HG02938 (cell line): ENCODE data around the gene LIPG.
"Not testable (repeated sequence)": the region's sequence is repeated elsewhere in the genome, so short reads cannot be mapped to it uniquely, and the experiment has no call there.

Experiments used
- ATAC-seq: cut with Tn5 transposase; IDR thresholded peaks from one replicate; pipeline ENCODE4 v1.9.1; 2021; ENCODE audit warnings: mild to moderate bottlenecking, moderate library complexity; ENCODE audit not compliant: unreplicated experiment

The LIPG gene

DNA sequence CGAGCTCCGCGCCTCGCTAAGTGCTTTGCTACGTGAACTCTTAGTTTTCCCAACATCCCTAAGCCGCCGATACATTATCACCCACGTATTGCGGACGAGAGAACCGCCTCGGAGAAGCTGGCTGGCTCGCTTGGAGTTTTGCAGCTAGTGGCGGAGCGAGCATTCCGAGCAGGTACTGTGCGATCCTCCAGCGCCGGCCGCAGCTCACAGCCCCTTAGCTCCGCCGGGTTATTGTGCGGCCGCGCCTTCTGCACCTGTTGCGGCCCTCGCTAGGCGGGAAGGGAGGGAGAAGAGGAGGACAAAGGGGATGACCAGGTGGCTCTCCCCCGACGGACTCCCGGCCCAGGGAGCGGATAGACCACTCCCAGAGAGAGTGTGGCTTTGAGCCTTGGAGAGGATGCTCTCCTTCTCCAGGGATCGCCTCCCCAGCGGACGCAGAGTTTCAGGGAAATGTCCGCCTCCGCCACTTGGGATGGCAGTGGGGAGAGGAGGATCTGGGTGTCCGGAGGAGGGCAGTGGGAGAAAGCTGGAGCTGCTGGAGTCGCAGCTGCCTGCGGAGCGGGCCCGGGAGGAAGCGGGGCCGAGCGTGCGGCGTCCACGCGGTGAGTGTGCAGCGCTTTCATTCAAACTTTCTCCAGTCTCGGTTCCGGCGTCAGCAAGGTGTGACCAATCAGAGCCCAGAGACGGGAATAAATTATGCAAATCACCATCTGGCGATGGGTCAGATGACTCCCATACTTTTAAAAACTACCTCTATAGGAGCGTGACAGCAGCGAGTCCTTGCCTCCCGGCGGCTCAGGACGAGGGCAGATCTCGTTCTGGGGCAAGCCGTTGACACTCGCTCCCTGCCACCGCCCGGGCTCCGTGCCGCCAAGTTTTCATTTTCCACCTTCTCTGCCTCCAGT lies at the start of gene LIPG:
Gene LIPG, plus strand, starts transcription at position 769 of the 905 bp plus-strand sequence. CDS start 252 bp downstream, outside the sequence.
- peak; percentile 92 for ATAC-seq

DNA sequence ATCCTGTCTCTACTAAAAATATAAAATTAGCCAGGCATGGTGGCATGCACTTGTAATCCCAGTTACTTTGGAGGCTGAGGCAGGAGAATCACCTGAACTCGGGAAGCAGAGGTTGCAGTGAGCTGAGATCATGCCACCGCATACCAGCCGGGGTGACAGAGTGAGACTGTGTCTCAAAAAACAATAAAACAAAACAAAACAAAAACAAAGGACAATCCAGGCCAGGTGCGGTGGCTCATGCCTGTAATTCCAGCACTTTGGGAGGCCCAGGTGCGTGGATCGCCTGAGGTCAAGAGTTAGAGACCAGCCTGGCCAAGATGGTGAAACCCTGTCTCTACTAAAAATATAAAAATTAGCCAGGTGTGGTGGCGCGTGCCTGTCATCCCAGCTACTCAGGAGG lies 49.0 kb upstream of the LIPG start:
- not testable (repeated sequence) for ATAC-seq

DNA sequence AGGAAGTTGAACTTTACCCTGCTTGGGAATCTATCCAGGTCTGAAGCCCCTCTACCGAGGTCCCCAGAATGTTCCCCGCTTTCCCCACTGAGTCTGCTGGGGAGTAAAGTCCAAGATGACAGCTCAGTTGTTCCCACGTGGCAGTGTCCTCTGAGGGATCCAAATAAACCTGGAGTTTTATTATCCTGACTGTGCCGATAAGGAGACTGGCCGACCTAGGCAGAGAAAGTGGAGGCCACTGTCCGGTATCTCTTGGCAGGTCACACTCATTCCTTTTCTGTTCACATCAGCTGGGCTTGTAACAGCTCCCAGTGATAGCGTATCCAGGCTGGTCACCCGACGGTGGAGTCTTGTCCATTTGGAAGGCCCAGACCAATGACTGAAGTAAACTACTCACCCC lies 47.3 kb upstream of the LIPG start:
- ATAC-seq = no peak

DNA sequence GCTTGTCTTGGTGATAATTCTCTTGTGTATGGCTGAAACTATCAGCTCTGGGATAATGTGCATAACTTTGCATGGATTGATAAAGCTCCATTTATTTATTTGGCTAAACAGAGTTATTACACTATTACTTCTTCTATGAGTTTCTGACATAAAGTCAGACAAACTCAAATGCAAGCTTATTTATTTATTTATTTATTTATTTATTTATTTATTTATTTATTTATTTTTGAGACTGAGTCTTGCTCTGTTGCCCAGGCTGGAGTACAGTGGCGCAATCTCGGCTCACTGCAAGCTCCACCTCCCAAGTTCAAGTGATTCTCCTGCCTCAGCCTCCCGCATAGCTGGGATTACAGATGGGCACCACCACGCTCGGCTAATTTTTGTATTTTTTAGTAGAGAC lies 46.9 kb upstream of the LIPG start:
- not testable (repeated sequence) for ATAC-seq

DNA sequence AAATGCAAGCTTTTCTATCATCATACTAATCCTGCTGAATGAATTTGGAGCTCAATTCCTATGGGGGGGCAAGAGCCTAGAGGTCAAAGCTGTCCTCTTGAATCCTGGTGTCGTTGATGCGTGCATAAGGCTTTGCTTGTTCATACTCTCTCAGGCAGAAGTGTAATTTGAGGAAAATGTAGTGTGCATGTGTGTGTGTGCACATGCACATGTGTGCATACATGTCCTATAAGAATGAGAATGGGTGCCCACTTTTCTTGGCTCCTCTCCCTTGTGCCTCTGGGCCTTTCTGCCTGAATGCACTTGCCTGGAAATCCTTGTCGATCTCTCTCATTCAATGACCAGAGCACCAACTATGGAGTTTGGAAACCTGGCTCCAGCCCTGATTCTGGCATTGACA lies 46.3 kb upstream of the LIPG start:
- ATAC-seq = no peak

DNA sequence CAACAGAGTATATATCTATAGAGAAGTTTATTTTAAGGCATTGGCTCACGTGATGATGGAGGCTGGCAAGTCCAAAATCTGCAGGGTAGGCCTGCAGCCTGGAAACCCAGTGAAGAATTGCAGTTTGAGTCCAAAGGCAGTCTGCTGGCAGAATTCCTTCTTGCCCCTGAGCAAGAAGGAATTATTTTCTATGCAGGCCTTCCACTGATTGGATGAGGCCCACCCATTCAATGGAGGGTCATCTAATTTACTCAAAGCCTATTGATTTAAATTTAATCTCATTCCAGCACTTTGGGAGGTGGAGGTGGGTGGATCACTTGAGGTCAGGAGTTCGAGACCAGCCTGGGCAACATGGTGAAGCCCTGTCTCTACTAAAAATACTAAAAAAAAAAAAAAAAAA lies 44.4 kb upstream of the LIPG start:
- ATAC-seq = no peak

DNA sequence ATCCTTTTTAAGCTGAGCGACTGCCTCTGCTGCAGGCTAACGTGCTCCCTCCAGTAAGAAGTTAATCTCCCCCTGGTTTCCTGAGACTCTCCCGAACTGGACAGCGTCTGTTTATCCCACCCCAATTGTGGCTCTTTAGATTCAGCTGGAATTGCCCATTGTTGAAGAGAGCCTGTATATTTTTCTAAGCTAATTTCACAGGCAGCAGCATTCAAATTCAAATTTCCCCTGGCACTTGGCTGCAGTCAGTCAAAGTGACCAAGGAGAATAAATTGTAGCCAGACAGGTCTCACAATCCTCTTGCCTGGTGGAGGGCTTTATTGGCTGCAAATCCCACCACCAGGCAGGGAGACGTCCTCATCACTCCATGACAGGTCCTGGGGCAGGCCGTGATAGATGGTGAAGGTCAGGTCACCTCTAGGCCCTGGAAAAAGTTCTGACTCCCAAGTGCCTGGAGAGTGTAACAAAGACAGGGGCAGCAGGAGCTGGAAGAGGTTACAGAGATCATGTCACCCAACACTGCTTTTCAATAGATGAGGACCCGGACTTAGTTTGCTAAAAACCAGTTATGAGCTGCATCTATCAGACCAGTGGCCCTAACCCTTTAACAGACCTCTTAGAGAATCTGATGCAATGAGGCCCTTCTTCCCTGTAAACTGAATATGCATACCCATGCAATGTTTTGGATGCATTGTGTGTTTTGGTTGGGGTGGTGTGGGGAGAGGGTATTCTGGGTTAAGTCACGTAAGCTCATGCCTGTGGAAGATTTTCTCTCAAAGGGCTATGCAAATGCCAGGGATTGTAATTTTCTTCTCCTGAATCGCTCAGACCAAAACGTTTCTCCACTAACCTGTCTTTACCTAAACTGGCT lies 42.5 kb upstream of the LIPG start:
- ATAC-seq = no peak

DNA sequence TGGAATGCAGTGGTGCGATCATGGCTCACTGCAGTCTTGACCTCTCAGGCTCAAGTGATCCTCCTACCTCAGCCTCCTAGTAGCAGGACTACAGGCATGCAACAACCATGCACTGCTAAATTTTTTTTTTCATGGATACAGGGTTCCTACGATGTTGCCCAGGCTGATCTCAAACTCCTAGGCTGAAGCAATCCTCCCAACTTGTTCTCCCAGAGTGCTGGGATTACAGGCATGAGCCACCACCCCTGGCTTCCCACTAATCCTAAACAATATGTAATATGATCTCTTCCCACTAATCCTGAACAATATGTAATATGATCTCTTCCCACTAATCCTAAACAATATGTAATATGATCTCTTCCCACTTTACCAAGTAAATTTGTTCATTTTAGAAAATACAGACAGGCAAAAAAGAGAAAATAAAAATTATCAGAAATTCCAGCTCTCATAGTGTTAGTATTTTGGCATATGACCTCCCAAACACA lies 41.2 kb upstream of the LIPG start:
- ATAC-seq = no peak

DNA sequence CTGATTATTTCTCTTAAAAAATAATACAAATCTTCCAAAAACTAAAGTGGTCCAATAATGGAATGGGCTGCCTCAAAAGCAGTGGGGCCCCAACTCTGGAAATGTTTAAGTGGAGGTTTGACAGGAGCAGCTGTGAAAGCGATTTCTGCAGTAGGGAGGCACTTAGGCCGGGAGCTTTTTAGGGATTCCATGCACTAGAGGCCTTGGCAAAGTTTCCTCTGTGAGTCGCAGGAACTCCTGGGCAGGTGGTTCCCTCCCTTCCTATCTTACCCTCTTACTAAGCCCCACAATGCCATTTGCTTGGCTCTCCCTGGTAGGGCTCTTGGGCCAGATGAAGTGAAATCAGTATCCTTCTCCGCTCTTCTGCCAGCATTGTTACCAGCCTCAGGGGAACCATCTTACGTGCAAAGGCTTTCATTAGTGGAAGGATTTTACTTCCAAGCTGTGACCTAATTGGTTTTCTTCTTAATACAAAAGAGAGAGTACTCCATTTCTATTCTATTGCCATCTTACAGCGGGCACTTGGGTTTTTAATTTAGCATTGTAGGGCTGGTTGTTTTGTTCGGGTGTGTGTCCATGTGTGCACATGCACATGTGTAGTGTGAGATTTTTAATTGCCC lies 40.5 kb upstream of the LIPG start:
- no peak for ATAC-seq

DNA sequence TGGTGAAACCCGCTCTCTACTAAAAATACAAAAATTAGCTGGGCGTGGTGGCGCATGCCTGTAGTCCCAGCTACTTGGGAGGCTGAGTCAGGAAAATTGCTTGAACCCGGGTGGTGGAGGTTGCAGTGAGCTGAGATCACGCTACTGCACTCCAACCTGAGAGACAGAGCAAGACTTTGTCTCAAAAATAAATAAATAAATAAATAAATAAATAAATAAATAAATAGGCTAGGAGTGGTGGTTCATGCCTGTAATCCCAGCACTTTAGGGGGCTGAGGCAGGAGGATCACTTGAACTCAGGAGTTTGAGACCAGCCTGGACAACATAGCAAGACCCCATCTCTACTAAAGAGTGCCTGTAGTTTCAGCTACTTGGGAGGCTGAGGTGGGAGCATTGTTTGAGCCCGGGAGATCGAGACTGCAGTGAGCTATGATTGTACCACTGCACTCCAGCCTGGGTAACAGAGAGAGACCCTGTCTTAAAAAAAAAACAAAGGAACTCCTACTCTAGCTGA lies 38.2 kb upstream of the LIPG start:
- ATAC-seq = not testable (repeated sequence)

DNA sequence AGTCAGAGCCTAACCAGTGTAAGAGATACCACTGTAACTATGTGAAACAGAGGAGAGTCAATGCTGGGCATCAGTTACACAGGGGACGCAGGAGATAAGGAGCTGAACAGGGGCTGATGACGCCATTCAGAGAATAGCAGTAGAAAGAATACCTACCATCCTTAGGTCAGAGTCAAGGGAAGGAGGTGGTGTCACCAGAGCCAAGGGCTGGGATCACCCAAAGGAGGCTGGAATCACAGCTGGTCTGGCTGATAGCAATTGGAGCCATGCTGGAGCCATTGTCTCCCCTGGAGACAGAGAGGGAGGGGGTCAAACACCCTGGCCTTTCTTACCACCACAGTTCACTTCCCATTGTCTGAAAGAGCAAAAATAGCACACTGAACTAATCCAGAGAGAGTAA lies 37.5 kb upstream of the LIPG start:
- no peak for ATAC-seq

DNA sequence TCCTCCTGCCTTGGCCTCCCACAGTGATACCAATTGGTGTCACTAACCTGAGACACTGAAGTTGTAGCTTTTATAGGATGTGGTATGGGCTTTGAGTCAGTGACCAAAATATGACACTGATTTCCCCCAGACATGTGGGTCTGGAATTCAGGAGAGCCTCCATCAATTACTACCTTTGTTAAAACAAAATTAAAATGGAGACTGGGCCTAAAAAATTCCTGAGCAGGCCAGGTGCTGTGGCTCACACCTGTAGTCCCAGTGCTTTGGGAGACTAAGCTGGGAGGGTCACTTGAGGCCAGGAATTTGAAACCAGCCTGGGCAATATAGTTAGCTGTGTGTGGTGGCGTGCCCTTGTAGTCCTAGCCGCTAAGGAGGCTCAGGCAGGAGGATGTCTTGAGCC lies 36.9 kb upstream of the LIPG start:
- ATAC-seq = no peak

DNA sequence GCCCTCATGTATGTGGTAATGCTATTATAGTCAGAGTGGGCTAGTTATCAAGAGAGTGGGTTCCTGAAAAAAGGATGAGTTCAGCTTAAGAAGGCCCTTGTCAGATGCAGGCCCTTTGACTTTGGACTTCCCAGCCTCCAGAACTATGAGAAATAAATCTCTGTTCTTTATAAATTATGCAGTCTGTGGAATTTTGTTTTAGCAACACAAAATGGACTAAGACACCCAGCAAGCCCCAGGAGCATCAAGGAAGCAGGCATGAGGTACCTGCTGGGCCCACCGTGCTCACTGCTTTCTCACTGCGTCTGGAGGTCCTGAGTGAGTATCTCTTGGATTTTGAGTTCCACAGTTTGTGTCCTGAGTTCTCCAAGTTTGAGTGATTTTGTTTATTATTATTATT lies 35.9 kb upstream of the LIPG start:
- no peak for ATAC-seq

DNA sequence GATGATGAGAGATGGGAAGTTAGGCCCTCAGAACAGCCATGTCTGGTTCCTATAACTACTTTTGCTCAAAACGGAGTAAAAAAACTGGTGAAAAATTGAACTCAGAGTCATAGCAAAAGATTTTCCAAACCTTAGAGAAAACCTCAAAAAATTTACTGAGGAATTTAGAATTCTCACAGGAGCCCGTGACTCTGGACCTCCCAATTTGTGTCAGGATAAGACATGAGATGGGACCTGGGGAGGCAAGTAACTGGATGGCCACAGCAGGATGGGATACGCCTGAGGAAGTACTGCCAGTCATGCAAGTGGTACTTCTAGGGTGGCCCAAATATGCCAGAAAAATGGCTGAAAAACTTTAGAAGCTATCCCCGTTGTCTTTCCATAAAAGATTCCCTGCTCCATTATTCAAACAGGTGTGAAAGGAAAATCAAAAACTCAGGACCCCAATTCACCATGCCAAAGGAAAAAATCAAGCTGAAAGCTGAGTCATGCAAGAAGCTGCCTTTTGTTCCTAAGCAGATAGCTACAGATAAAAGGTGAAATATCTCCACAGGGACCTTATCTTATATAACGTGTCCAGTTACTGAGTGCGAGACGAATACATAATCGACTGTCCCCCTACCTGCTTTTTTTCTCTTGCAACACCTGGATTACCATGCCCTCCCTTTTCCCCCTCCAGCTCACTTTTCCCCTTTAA lies 34.1 kb upstream of the LIPG start:
- ATAC-seq = no peak

DNA sequence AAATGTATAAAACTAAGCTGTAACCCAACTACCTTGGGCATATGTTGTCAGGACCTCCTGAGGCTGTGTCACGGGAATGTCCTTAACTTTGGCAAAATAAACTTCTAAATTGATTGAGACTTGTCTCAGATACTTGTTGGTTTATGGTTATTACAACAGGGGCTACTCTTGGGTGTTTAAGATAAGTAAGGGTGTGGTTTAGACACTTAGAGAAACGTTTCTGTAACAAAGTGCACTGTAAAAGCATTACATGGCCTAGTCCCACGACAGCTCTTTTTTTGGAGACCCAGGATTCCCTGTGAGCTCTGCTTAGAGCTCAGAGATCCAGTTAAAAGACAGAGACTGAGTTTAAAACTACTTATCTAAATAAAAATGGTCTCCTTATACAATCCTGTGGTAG lies 32.3 kb upstream of the LIPG start:
- no peak for ATAC-seq

DNA sequence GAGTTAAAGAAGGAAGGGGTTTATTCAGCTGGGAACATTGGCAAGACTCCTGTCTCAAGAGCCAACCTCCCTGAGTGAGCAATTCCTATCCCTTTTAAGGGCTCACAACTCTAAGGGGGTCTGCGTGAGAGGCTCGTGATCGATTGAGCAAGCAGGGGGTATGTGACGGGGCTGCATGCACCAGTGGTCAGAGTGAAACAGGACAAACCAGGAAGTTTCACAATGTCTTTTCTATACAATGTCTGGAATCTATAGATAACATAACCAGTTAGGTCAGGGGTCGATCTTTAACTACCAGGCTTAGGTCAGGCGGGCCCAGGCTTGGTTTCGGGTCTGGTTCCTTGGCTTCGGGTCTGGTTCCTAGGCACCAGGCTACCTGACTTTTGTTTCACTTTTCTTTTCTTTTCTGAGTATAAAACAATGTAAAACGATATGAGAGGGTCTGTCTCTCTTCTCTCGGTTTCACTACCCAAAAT lies 30.1 kb upstream of the LIPG start:
- ATAC-seq = no peak

DNA sequence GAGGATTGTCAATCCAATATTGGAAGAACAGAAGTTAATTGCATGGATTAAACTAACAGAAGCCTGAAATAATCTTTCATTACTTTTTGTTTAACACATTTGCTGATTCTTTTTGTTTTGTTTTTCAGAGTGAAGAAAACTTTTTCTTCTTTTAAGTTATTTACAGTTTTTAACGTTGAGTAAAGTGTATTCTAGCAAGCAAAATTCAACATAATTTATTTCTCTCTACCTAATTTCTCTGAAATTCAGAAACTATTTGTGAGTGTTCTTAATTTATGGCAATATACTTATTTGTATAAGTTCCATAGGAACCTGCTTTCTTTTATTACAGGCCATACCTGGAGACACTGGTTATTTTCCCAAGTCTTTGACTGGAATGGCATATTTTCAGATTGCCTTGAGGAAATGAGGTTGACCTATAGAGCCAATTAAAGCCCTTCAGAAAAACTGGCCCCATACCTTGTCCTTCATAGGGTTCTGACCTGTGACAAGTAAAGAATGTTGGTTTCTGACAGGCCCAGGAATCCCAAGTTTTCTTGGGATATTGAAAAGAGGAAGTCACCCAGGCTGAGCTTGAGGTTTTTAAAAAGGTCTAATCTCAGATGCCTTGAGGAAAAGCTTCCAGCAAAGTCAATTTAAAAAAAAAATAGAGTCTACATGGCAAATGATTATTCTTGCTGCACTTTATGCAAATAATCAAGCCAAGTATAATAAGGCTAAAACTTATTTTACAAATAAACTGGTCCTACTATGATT lies 26.8 kb upstream of the LIPG start:
- no peak for ATAC-seq

DNA sequence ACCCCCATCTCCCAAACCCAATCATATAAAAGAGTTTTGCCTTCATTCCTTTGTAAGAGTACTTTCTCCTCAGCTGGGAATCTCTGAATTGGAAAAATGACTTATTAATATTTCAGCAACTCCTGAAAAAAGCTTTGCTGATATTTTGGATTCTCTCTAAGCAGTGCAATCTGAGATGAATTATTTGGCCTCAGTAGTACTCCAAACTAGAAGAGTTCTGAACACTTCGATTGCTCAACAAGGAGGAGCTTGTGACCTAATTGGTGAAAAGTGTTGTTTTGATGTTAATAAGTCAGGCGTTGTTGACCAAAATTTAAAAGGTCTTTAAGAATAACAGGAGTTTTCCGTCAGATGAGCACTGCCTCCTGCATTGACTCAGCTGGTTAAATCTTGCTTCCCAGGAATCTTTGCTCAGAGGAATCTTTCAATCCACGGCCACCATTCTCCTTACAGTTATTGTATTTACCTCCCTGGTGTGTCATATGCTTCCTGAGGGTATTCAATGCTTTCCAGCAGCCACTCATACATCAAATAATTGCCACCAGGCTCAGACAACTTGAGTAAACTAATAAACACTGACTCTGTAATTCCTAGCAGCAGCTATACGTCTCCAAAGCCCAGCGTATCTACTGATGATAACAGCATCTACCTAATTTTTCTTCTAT lies 24.5 kb upstream of the LIPG start:
- ATAC-seq = no peak

DNA sequence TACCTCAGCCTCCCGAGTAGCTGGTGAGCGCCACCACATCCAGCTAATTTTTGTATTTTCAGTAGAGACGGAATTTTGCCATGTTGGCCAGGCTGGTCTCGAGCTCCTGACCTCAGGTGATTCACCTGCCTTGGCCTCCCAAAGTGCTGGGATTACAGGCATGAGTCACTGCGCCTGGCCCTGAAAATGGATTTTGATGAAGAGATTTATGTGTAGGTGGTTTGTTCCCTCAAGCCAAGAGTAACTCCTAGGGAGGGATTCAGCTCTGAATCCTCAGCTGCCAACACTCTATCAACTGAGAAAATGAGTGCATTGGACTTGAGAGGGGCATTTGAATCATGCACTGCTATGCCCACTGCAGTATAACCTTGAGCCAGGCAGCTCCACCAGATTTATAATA lies 17.5 kb upstream of the LIPG start:
- no peak for ATAC-seq
